ENCODE results near the gene FAM20B. TPM values are rescaled to one million over a fixed set of nuclear protein-coding genes. Genes with fewer than 3 reads are reported as not detected.

The FAM20B gene
- total and polyA plus RNA-seq, 2 of the 13 experiments (the other 11 are each of a cell fraction or from before 2014, with no cell fraction given) = 13.8 to 26.9 TPM

DNA sequence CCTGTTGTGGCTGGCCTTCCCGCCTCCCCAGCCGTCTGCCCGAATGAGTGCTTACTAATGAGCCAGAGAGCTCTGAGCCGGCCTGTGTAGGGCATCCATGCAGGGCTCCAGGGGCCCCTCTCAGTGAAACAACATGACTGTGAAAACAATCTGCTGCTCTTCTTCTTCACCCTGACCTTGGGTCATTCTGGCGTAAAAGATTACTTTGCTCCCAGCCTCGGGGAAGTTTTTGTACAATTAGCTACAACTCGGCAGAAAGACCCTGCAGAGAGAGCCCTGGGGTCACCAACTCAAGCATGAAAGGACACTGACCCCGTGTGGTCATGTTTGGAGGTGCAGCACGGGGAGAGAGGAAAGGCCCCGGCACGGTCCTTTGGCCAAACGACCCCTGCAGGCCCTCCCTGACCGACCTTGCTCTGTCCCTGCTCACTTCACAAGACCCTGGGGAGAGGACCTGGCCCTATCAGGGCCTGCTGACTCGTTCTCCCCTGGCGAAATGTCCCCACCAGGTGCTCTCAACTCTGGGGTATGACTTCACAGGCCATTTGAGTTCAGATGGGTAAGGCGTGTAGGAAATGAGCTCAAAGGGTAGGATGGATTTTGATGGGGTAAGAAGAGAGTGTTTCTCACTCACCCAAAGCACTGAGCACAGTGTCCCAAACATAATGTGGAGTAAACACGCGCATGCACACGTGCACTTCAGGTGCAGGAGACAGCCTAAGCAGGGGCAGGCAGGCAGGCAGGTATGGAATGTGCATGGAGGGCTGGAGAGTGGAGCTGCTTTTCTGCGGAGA lies 22.9 kb upstream of the FAM20B start (continued):
- TF ChIP-seq, protein P1, sequence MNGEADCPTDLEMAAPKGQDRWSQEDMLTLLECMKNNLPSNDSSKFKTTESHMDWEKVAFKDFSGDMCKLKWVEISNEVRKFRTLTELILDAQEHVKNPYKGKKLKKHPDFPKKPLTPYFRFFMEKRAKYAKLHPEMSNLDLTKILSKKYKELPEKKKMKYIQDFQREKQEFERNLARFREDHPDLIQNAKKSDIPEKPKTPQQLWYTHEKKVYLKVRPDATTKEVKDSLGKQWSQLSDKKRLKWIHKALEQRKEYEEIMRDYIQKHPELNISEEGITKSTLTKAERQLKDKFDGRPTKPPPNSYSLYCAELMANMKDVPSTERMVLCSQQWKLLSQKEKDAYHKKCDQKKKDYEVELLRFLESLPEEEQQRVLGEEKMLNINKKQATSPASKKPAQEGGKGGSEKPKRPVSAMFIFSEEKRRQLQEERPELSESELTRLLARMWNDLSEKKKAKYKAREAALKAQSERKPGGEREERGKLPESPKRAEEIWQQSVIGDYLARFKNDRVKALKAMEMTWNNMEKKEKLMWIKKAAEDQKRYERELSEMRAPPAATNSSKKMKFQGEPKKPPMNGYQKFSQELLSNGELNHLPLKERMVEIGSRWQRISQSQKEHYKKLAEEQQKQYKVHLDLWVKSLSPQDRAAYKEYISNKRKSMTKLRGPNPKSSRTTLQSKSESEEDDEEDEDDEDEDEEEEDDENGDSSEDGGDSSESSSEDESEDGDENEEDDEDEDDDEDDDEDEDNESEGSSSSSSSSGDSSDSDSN (CRISPR knock-in tag; IDR thresholded peaks at IDR 0.05) = peak; percentile 46; the same call in 1 of the 2 replicates
- TF ChIP-seq SRSF1 (optimal IDR thresholded peaks at IDR 0.05; ENCODE audit: low read depth, low read length) (no peak), GTF2F1 (IDR thresholded peaks at IDR 0.05; ENCODE audit: low read length) (no peak), CREB1 (IDR thresholded peaks at IDR 0.05) (no peak), CREB1 (CRISPR knock-in tag; IDR thresholded peaks at IDR 0.05) (no peak), ZNF530 (CRISPR knock-in tag; IDR thresholded peaks at IDR 0.05; ENCODE audit: low read depth) (no peak), BHLHE40 (IDR thresholded peaks at IDR 0.05; ENCODE audit: low read length) (0 out of 2 replicates have a peak, but pooled peaks have one; percentile 7), SPEN (CRISPR knock-in tag; IDR thresholded peaks at IDR 0.05; ENCODE audit: low read depth) (peak; percentile 36), ZNF674 (CRISPR knock-in tag; IDR thresholded peaks at IDR 0.05; ENCODE audit: low read depth) (no peak), ZMYM2 (CRISPR knock-in tag; IDR thresholded peaks at IDR 0.05) (no peak)
- TF ChIP-seq, protein P2, sequence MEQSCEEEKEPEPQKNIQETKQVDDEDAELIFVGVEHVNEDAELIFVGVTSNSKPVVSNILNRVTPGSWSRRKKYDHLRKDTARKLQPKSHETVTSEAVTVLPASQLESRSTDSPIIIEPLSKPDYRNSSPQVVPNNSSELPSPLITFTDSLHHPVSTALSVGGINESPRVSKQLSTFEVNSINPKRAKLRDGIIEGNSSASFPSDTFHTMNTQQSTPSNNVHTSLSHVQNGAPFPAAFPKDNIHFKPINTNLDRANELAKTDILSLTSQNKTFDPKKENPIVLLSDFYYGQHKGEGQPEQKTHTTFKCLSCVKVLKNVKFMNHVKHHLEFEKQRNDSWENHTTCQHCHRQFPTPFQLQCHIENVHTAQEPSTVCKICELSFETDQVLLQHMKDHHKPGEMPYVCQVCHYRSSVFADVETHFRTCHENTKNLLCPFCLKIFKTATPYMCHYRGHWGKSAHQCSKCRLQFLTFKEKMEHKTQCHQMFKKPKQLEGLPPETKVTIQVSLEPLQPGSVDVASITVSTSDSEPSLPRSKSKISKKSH (CRISPR knock-in tag; IDR thresholded peaks at IDR 0.05; ENCODE audit: borderline replicate concordance) = peak; percentile 57; the same call in 1 of the 2 replicates
- TF ChIP-seq, protein P3, sequence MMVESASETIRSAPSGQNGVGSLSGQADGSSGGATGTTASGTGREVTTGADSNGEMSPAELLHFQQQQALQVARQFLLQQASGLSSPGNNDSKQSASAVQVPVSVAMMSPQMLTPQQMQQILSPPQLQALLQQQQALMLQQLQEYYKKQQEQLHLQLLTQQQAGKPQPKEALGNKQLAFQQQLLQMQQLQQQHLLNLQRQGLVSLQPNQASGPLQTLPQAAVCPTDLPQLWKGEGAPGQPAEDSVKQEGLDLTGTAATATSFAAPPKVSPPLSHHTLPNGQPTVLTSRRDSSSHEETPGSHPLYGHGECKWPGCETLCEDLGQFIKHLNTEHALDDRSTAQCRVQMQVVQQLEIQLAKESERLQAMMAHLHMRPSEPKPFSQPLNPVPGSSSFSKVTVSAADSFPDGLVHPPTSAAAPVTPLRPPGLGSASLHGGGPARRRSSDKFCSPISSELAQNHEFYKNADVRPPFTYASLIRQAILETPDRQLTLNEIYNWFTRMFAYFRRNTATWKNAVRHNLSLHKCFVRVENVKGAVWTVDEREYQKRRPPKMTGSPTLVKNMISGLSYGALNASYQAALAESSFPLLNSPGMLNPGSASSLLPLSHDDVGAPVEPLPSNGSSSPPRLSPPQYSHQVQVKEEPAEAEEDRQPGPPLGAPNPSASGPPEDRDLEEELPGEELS (CRISPR knock-in tag; IDR thresholded peaks at IDR 0.05) = peak; percentile 11; the same call in 1 of the 2 replicates
- TF ChIP-seq, protein P4, sequence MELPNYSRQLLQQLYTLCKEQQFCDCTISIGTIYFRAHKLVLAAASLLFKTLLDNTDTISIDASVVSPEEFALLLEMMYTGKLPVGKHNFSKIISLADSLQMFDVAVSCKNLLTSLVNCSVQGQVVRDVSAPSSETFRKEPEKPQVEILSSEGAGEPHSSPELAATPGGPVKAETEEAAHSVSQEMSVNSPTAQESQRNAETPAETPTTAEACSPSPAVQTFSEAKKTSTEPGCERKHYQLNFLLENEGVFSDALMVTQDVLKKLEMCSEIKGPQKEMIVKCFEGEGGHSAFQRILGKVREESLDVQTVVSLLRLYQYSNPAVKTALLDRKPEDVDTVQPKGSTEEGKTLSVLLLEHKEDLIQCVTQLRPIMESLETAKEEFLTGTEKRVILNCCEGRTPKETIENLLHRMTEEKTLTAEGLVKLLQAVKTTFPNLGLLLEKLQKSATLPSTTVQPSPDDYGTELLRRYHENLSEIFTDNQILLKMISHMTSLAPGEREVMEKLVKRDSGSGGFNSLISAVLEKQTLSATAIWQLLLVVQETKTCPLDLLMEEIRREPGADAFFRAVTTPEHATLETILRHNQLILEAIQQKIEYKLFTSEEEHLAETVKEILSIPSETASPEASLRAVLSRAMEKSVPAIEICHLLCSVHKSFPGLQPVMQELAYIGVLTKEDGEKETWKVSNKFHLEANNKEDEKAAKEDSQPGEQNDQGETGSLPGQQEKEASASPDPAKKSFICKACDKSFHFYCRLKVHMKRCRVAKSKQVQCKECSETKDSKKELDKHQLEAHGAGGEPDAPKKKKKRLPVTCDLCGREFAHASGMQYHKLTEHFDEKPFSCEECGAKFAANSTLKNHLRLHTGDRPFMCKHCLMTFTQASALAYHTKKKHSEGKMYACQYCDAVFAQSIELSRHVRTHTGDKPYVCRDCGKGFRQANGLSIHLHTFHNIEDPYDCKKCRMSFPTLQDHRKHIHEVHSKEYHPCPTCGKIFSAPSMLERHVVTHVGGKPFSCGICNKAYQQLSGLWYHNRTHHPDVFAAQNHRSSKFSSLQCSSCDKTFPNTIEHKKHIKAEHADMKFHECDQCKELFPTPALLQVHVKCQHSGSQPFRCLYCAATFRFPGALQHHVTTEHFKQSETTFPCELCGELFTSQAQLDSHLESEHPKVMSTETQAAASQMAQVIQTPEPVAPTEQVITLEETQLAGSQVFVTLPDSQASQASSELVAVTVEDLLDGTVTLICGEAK (IDR thresholded peaks at IDR 0.05) = no peak
- TF ChIP-seq, protein P4 (CRISPR knock-in tag; IDR thresholded peaks at IDR 0.05) = no peak
